ENCODE results near the gene SCN9A. TPM values are rescaled to one million over a fixed set of nuclear protein-coding genes. Genes with fewer than 3 reads are reported as not detected.

SCN9A gene
- total RNA-seq, 3 donors from 2014 or later (not counting 1 experiment from before 2014, with no cell fraction given) = 0.28 to 1.4 (median 0.39) TPM

DNA sequence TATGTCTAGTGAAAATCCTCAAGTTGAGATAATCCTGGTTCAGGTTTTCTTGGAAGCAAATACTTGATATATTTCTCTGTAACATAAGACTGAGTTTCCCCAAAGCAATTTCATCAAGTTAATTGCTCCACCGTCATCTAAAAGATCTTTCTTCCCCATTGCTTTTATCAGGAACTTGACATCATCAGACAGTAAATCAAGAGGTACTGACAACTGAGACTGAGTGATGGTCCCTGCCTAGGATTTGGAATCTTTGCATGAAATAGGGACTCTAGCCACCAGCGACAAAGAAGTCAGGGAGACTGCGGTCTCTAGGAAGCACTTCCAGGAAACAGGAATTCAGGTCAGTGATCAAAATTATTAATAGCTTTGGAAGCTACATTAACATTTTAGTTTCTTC, 204.5 kb downstream of the SCN9A start:
- TF ChIP-seq, protein P1, sequence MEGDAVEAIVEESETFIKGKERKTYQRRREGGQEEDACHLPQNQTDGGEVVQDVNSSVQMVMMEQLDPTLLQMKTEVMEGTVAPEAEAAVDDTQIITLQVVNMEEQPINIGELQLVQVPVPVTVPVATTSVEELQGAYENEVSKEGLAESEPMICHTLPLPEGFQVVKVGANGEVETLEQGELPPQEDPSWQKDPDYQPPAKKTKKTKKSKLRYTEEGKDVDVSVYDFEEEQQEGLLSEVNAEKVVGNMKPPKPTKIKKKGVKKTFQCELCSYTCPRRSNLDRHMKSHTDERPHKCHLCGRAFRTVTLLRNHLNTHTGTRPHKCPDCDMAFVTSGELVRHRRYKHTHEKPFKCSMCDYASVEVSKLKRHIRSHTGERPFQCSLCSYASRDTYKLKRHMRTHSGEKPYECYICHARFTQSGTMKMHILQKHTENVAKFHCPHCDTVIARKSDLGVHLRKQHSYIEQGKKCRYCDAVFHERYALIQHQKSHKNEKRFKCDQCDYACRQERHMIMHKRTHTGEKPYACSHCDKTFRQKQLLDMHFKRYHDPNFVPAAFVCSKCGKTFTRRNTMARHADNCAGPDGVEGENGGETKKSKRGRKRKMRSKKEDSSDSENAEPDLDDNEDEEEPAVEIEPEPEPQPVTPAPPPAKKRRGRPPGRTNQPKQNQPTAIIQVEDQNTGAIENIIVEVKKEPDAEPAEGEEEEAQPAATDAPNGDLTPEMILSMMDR (IDR thresholded peaks at IDR 0.05) = no peak
- no peak overlapping the region for H3K4me3 Mint-ChIP-seq
- DNase-seq (no peak), ATAC-seq (no peak)
- Histone ChIP-seq H3K27me3 (ENCODE audit: control insufficient read depth, insufficient read depth, low read length) (no peaks in the 10 kb centered on the region), H3K27ac (ENCODE audit: low read length) (no peak overlapping the region), H3K4me3 (ENCODE audit: low read length) (no peak overlapping the region), H3K9me3 (ENCODE audit: control insufficient read depth, insufficient read depth, low read length) (no peaks in the 10 kb centered on the region), H3K36me3 (ENCODE audit: control insufficient read depth, insufficient read depth, low read length) (no peaks in the 10 kb centered on the region), H3K4me1 (ENCODE audit: control insufficient read depth, insufficient read depth, low read length) (no peaks in the 10 kb centered on the region)
- H3K4me1 Mint-ChIP-seq = no peaks in the 10 kb centered on the region
- H3K36me3 Mint-ChIP-seq = no peaks in the 10 kb centered on the region
- no peaks in the 10 kb centered on the region for H3K9me3 Mint-ChIP-seq
- WGBS (ENCODE audit: insufficient coverage) = 78% methylated on average over 3 of the region's 3 CpGs
- no peaks in the 10 kb centered on the region for H3K27me3 Mint-ChIP-seq (ENCODE audit: low read depth in 2 of 2)
- intact Hi-C loops (cut with micrococcal nuclease) = no loop called here
- H3K27ac Mint-ChIP-seq = no peak overlapping the region

DNA sequence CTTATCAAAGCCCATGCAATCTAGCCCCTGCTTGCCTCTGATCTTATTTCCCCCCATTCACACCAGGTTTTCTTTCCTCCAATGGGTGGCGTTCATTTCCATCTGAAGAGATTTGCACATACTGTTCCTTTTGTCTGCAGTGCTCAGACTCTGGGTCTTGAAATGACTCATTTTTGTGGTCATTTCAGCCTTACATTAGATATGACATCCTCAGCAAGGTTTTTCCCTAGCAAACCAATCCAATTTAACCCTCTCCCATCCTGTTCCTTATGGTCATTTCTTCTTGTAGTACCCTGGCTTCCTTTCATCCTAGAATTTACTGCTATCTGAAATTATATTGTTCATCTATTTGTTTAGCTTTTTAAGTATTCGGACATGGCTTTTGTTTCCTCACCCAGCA, 205.4 kb downstream of the SCN9A start:
- Mint-ChIP-seq H3K27ac (no peak overlapping the region), H3K4me1 (no peaks in the 10 kb centered on the region), H3K4me3 (no peak overlapping the region), H3K9me3 (no peaks in the 10 kb centered on the region), H3K27me3 (ENCODE audit: low read depth in 2 of 2) (no peaks in the 10 kb centered on the region), H3K36me3 (no peaks in the 10 kb centered on the region)
- Histone ChIP-seq H3K36me3 (ENCODE audit: control insufficient read depth, insufficient read depth, low read length) (no peaks in the 10 kb centered on the region), H3K9me3 (ENCODE audit: control insufficient read depth, insufficient read depth, low read length) (no peaks in the 10 kb centered on the region), H3K27ac (ENCODE audit: low read length) (no peak overlapping the region), H3K4me3 (ENCODE audit: low read length) (no peak overlapping the region), H3K27me3 (ENCODE audit: control insufficient read depth, insufficient read depth, low read length) (no peaks in the 10 kb centered on the region), H3K4me1 (ENCODE audit: control insufficient read depth, insufficient read depth, low read length) (no peaks in the 10 kb centered on the region)
- intact Hi-C loops (cut with micrococcal nuclease) = no loop called here
- 63% methylated on average over 1 of the region's 2 CpGs for WGBS (ENCODE audit: insufficient coverage)
- no peak for DNase-seq
- TF ChIP-seq, protein P1 (IDR thresholded peaks at IDR 0.05) = no peak
- ATAC-seq = no peak

DNA sequence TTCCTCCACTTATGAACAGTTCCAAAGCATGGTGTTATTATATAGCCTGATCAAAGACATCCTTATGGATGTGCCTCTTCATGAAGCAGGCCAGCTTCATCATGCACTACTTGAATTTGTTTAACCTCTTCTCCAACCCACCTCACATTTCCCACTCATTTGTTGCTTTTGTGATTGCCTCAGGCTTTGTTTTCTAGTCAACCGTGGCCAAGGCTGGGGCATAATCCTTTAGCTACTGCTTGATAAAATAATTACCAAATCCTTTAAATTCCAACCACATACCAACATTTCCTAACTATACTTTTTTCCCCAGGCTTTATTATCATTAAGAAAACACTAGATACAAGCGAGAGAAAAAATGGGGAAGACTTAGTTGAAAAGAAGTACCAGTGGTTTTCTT, 208.3 kb downstream of the SCN9A start:
- Mint-ChIP-seq H3K27ac (no peak overlapping the region), H3K4me3 (no peak overlapping the region), H3K36me3 (no peaks in the 10 kb centered on the region), H3K9me3 (no peaks in the 10 kb centered on the region), H3K4me1 (no peaks in the 10 kb centered on the region), H3K27me3 (ENCODE audit: low read depth in 2 of 2) (peaks cover 0 to 2% of the 10 kb centered on the region in 2 donors)
- no peak for DNase-seq
- Histone ChIP-seq H3K27ac (ENCODE audit: low read length) (no peak overlapping the region), H3K27me3 (ENCODE audit: control insufficient read depth, insufficient read depth, low read length) (no peaks in the 10 kb centered on the region), H3K4me3 (ENCODE audit: low read length) (no peak overlapping the region), H3K9me3 (ENCODE audit: control insufficient read depth, insufficient read depth, low read length) (no peaks in the 10 kb centered on the region), H3K4me1 (ENCODE audit: control insufficient read depth, insufficient read depth, low read length) (no peaks in the 10 kb centered on the region), H3K36me3 (ENCODE audit: control insufficient read depth, insufficient read depth, low read length) (no peaks in the 10 kb centered on the region)
- TF ChIP-seq, protein P1 (IDR thresholded peaks at IDR 0.05) = no peak
- no peak for ATAC-seq
- WGBS (ENCODE audit: insufficient coverage) = 92% methylated on average over 1 of the region's 2 CpGs
- intact Hi-C loops (cut with micrococcal nuclease) = no loop called here

DNA sequence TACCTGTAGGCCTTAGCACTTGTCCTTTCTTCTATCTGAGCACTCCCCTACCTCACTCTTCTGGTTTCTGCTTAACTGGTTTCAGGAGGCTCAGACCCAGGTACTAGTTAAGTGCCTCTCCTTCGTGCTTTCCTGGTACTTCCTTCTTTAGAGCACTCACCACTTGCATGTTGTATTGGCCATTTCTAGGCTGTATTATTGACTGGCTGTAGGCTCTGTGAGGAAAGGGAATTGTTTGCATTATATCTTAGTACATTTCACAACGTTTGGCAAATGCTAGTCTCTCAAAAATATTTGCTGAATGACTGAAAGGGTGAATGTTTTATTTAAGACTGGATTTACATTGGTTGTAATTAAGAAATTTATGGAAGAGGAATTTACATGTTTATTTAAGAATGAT, 212.0 kb downstream of the SCN9A start:
- H3K9me3 Mint-ChIP-seq = no peaks in the 10 kb centered on the region
- no peaks in the 10 kb centered on the region for H3K9me3 ChIP-seq (ENCODE audit: control insufficient read depth, insufficient read depth, low read length)
- DNase-seq (no peak), ATAC-seq (no peak)
- no peaks in the 10 kb centered on the region for H3K27me3 ChIP-seq (ENCODE audit: control insufficient read depth, insufficient read depth, low read length)
- no peak overlapping the region for H3K4me3 Mint-ChIP-seq
- no peaks in the 10 kb centered on the region for H3K4me1 Mint-ChIP-seq
- H3K27me3 Mint-ChIP-seq (ENCODE audit: low read depth in 2 of 2) = peaks cover 0 to 2% of the 10 kb centered on the region in 2 donors
- no peak overlapping the region for H3K27ac Mint-ChIP-seq
- H3K4me3 ChIP-seq (ENCODE audit: low read length) = no peak overlapping the region
- intact Hi-C loops (cut with micrococcal nuclease) = no loop called here
- TF ChIP-seq, protein P1 (IDR thresholded peaks at IDR 0.05) = no peak
- no peaks in the 10 kb centered on the region for H3K4me1 ChIP-seq (ENCODE audit: control insufficient read depth, insufficient read depth, low read length)
- no peaks in the 10 kb centered on the region for H3K36me3 ChIP-seq (ENCODE audit: control insufficient read depth, insufficient read depth, low read length)
- WGBS (ENCODE audit: insufficient coverage) = 49% methylated on average over 2 of the region's 2 CpGs
- H3K27ac ChIP-seq (ENCODE audit: low read length) = no peak overlapping the region
- no peaks in the 10 kb centered on the region for H3K36me3 Mint-ChIP-seq
